OCI-LY3 (cell line): ENCODE measurements around the gene RAN.
"Not testable (repeated sequence)": the region's sequence is repeated elsewhere in the genome, so short reads cannot be mapped to it uniquely, and the experiment has no call there.

Source experiments
- H2AFZ ChIP-seq: fragments of 200-600, 300-600 bp; shearing (Covaris generic); 2 replicates; pipeline ENCODE4 v1.6.0; 2014; ENCODE audit warnings: antibody characterized with exemption, low read depth, low read length
- H3K27ac ChIP-seq: fragments of 200-600, 300-600 bp; sonication (generic); 2 replicates; pipeline ENCODE4 v1.5.1; 2014; ENCODE audit warnings: mild to moderate bottlenecking, low read length, moderate library complexity, mixed read lengths
- H3K27me3 ChIP-seq: fragments of 200-600, 300-600 bp; sonication (generic); 2 replicates; pipeline ENCODE4 v1.6.1; 2014; ENCODE audit warnings: low read depth, low read length, mixed read lengths
- H3K36me3 ChIP-seq: fragments of 200-600, 300-600 bp; sonication (generic); replicated peaks from 2 replicates; pipeline ENCODE3; 2014; ENCODE audit warnings: low read depth, low read length, mixed read lengths
- H3K4me1 ChIP-seq: fragments of 300-600, 200-600 bp; sonication (generic); 2 replicates; pipeline ENCODE4 v1.6.1; 2014; ENCODE audit warnings: low read length, mixed read lengths
- H3K4me2 ChIP-seq: fragments of 200-600, 300-600 bp; sonication (generic); 2 replicates; pipeline ENCODE4 v1.6.1; 2014; ENCODE audit warnings: low read length, mixed read lengths
- H3K4me3 ChIP-seq: fragments of 300-600, 200-600 bp; sonication (generic); 2 replicates; pipeline ENCODE4 v1.5.1; 2014; ENCODE audit warnings: antibody characterized with exemption, mild to moderate bottlenecking, low read length, moderate library complexity
- H3K79me2 ChIP-seq: fragments of 300-600, 200-600 bp; shearing (Covaris generic); 2 replicates; pipeline ENCODE4 v1.6.1; 2014; ENCODE audit warnings: mild to moderate bottlenecking, low read length, mixed read lengths
- H3K9ac ChIP-seq: fragments of 300-600, 200-600 bp; shearing (Covaris generic); 2 replicates; pipeline ENCODE4 v1.6.0; 2014; ENCODE audit warnings: mild to moderate bottlenecking, low read length, moderate library complexity
- H3K9me3 ChIP-seq: fragments of 200-600, 300-600 bp; shearing (Covaris generic); 2 replicates; pipeline ENCODE4 v1.6.1; 2014; ENCODE audit warnings: low read length, mixed read lengths; ENCODE audit not compliant: insufficient read depth
- H4K20me1 ChIP-seq: fragments of 200-600, 300-600 bp; sonication (generic); 2 replicates; pipeline ENCODE4 v1.6.1; 2016; ENCODE audit warnings: low read length, mixed read lengths; ENCODE audit not compliant: insufficient read depth
- CTCF ChIP-seq: fragments of 200-600, 300-600 bp; sonication (generic); IDR thresholded peaks from 2 replicates; pipeline ENCODE4 v1.5.1; 2014; ENCODE audit warnings: antibody characterized with exemption, low read length, low read depth
- EZH2phosphoT487 ChIP-seq: fragments of 200-600 bp; shearing (Covaris generic); IDR thresholded peaks from 2 replicates; pipeline ENCODE4 v1.6.1; 2018; ENCODE audit warnings: antibody characterized with exemption, mixed run types, low read depth

RAN gene

GRCh38 chr12:130873825-130874224 lies 2.0 kb downstream of the RAN start:
- peaks cover 54% of the 10 kb centered on the region for H3K79me2 ChIP-seq

GRCh38 chr12:130874696-130875095 lies 2.8 kb downstream of the RAN start:
- peak overlapping the region; percentile 86; the same call in 1 of the 2 replicates for H3K4me2 ChIP-seq
- H3K9ac ChIP-seq = no peak overlapping the region
- H3K4me1 ChIP-seq = peaks cover 72% of the 10 kb centered on the region
- no peaks in the 10 kb centered on the region for H3K27me3 ChIP-seq
- H3K9me3 ChIP-seq = no peaks in the 10 kb centered on the region
- peaks cover 41% of the 10 kb centered on the region for H3K36me3 ChIP-seq
- no peak overlapping the region for H2AFZ ChIP-seq
- TF ChIP-seq EZH2phosphoT487 (no peak), CTCF (no peak)
- H3K4me3 ChIP-seq = peak overlapping the region; percentile 97; the same call in 1 of the 2 replicates
- peaks cover 54% of the 10 kb centered on the region for H3K79me2 ChIP-seq
- H4K20me1 ChIP-seq = peaks cover 53% of the 10 kb centered on the region
- H3K27ac ChIP-seq = peak overlapping the region; percentile 61

More at GRCh38 chr12:130873825-130874224, 2.0 kb downstream of the RAN start:
- TF ChIP-seq EZH2phosphoT487 (no peak), CTCF (no peak)
- no peaks in the 10 kb centered on the region for H3K9me3 ChIP-seq
- H3K4me2 ChIP-seq = peak overlapping the region; percentile 86
- H3K4me3 ChIP-seq = peak overlapping the region; percentile 97
- peaks cover 63% of the 10 kb centered on the region for H3K4me1 ChIP-seq
- peak overlapping the region; percentile 100 for H3K9ac ChIP-seq
- H3K27ac ChIP-seq = peak overlapping the region; percentile 86
- H2AFZ ChIP-seq = no peak overlapping the region
- H4K20me1 ChIP-seq = peaks cover 50% of the 10 kb centered on the region
- H3K36me3 ChIP-seq = peaks cover 41% of the 10 kb centered on the region
- H3K27me3 ChIP-seq = no peaks in the 10 kb centered on the region

GRCh38 chr12:130875193-130875592 lies 3.3 kb downstream of the RAN start:
- Histone ChIP-seq H3K79me2 (peaks cover 54% of the 10 kb centered on the region), H3K27me3 (no peaks in the 10 kb centered on the region), H4K20me1 (peaks cover 53% of the 10 kb centered on the region), H3K36me3 (peaks cover 41% of the 10 kb centered on the region), H3K4me2 (no peak overlapping the region), H3K9ac (no peak overlapping the region), H3K4me1 (peaks cover 73% of the 10 kb centered on the region), H3K9me3 (no peaks in the 10 kb centered on the region), H3K27ac (no peak overlapping the region), H3K4me3 (no peak overlapping the region), H2AFZ (no peak overlapping the region)
- TF ChIP-seq EZH2phosphoT487 (no peak), CTCF (no peak)

GRCh38 chr12:130875708-130876107 lies 3.8 kb downstream of the RAN start:
- peaks cover 54% of the 10 kb centered on the region for H3K79me2 ChIP-seq
- H3K9ac ChIP-seq, H3K27ac ChIP-seq, H3K4me3 ChIP-seq, H2AFZ ChIP-seq, H3K27me3 ChIP-seq, H3K9me3 ChIP-seq, H3K4me2 ChIP-seq: not testable (repeated sequence)
- peaks cover 41% of the 10 kb centered on the region for H3K36me3 ChIP-seq
- peaks cover 73% of the 10 kb centered on the region for H3K4me1 ChIP-seq
- peaks cover 53% of the 10 kb centered on the region for H4K20me1 ChIP-seq

- Histone ChIP-seq H3K4me1 (peaks cover 78% of the 10 kb centered on the region), H3K79me2 (peaks cover 50% of the 10 kb centered on the region), H3K9me3 (no peaks in the 10 kb centered on the region), H3K4me3 (no peak overlapping the region), H3K36me3 (peaks cover 41% of the 10 kb centered on the region), H3K27me3 (no peaks in the 10 kb centered on the region), H3K4me2 (0 out of 2 replicates have a peak overlapping the region, but pooled peaks have one; percentile 1), H2AFZ (no peak overlapping the region), H3K9ac (no peak overlapping the region), H3K27ac (no peak overlapping the region), H4K20me1 (peaks cover 53% of the 10 kb centered on the region)
- TF ChIP-seq EZH2phosphoT487 = no peak
- TF ChIP-seq CTCF = no peak
These were observed 4.4 kb downstream of the RAN start for GRCh38 chr12:130876297-130876696.
